Hematopoietic multipotent progenitor cell treated with erythropoietin and hydrocortisone succinate and interleukin-3 and kit ligand, for 6 days (in vitro differentiated cells): ENCODE measurements around the gene CEP126.

ENCODE experiments used
- DNase-seq: peaks from one replicate; pipeline ENCODE4 v3.0.0-alpha.2; 2015

CEP126 gene, protein sequence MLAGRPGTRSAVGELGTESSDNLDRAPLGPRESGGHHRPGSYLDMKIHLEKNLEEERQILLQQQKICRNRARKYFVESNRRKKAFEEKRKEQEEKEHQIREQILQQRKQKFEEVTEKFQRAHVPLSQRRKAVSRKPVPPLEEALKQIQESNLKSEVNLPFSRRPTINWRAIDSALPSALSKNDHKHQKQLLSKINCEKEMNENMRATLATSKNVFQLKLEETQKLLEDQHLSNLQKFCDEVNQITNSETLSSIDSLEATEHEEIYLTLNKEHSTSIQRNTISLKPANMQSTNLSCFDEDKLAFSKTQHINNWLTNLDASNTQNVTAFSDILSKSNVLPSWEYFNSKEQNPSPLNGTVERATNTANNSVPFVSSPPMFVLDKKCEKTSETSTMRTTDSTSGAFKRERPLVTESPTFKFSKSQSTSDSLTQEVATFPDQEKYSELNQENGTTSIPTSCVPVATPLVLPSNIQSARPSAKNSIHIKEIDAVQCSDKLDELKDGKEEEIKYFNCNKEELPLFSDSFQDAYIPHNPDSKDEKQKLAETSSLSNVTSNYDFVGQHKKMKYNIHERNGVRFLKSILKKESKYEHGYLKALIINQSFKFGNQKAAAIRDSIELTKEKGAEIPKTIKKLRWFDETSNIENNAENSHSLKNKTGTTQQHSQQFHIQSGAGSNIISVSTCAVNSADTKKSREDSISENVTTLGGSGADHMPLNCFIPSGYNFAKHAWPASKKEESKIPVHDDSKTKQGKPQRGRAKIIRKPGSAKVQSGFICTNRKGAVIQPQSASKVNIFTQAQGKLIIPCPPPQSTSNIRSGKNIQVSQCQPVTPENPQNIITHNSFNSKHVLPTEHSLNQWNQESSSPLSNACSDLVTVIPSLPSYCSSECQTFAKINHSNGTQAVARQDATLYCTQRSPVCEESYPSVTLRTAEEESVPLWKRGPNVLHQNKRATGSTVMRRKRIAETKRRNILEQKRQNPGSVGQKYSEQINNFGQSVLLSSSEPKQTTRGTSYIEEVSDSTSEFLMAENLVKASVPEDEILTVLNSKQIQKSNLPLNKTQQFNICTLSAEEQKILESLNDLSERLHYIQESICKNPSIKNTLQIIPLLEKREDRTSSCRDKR

DNA sequence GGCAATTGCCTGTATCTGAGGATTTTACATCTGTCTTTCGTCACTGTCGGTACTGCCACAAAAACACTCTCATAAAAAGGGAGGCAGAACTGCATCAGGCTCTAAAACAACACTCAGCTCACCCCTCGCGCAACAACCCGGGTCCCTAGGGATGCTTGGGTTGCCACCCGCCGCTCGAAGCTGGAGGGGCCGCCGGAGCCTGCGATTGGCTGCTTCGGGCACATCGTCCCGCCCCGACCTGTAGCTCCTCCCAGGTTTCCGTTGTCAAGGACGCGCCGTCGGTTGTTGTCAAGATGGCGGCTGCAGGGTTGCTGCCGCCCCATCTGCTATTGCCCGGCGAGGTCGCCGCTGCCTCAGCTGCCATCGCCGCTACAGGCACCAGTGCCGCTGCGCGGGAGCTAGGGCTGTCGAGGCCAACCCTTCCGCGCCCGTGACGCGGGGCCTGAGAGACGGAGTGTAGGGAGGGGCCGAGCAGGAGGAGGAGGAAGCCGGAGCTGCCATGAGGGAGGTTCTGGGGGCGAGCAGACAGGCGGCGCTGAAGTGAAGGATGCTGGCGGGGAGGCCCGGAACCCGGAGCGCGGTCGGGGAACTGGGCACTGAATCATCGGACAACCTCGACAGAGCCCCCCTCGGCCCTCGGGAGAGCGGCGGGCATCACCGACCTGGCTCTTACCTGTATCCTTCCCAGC is at the start of gene CEP126:
CEP126 (plus strand) TSS at position 273 of the 689 bp plus-strand sequence; CDS start at position 548, 275 bp downstream.
- DNase-seq = peak; percentile 94

DNA sequence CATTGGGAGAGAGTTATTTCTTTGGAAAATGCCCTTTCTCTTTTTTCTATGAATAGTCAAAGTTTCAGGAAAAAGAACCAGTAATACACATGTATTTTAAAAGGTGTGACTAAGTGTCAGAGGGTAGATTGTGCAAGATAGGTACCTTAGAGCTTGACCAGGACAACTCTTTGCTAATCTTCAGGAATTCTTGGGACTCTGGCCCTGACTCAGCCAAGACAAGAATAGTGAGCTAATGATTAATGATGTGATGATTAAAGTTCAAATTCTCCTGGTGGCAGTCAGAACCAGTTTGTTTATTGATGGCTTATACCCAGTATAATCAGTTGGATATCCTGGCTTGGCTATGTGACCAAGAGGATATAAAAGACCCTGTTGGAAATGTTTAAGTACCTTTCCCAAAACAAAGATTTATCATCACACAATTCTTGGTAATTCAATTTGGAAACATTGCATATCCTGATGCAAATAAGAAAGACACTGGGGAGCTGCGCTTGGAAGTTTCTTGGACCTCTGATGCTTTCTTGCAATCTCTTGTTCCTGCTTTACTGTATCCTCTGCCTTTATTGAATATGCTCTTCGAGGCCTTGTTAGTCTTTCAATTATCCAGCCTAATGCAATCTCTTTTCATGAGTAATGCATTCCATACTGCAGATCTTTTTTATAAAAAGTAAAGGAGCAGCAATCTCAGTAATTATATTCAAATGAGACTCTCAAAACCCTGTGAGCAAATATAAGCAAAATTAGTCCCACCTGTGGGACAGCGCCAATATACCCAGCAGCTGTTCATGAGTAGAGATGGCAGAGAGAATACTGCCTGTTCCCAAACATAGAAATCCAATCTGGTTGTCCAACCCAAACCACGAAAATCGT is 48.0 kb upstream of the CEP126 start:
- no peak for DNase-seq

DNA sequence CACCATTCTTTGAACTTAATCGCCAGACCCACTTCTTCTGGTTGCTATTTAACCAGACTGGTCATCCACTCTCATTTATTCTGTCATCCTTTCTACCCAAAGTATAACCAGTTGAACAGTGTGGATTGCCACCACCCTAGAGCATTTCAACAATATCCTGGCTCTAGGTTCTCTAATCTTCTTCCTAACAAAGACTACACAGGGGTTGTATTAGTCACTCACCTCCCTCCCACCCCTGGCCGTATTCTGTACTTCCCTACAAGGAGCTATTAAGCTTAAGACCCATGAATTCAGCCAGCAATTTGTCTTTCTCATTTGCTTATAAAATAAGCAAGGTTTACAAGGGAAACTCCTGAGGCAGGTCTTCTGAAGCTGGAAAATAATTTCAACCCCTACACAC is 46.9 kb upstream of the CEP126 start:
- DNase-seq = no peak

DNA sequence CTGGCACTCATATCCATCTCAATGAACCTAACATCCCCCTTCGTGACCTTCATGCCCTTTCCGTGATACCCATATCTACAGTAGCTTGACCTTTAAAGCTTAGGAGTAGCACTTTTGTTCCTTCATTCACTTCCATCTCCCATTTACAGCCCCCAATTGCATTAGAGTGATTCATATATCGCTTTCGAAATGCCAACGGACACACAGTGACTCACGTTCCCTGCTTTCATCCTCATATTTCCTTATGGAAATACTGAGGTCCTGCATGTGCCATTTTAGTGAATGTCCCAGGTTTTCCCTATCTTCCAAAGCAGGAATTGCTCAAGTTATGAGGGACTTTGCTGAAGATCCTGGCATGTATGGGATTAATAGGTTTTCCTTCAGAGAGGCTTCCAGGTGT is 44.3 kb upstream of the CEP126 start:
- DNase-seq = no peak

DNA sequence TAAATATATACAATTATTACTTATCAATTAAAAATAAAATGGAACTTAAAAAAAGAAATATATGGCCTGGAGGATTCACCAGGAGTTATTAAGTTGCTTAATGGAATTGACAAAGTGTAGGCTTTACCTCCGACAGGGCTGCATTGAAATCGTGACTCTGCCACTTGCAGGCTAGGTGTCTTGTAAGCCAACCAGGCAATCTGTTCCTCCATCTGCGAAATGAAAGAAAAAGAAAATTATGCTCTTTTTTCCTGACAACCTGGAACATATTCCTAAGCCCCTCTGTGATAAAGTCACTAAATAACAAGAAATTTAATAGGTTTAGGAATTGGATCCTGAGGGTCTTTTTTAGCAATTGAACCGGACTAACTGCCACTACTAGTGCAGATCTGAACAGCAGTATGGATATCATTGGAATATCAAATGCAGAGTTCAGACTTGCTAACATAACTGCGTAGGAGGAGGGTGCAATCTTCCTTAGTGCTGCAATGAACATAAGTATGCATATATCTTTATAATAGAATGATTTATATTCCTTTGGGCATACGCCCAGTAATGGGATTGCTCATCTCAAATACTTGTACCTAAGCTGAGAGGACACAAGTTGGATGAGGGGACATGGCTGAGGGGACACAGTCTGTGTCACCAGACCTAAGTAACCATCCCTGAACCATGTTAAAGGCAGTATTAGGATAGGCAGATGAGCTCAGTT is 42.5 kb upstream of the CEP126 start:
- DNase-seq = no peak

DNA sequence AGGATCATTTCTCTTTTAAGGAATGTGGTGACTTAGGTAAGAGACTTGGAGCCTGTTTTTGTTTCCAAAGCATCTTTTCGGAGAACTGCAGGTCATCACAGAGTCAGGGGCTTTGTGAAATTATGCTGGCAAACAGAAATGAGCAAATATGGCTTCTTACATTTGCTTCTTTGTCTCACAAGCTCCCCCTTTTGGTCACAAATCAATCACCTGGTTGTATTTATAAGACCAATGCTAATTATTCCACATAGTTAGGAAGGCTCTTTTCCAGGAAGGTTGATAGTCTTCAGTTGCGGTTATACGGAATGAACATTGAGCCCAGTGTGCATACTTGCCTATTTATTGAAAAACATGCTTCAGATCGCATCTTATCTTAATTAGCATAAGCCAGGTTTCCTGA is 34.6 kb upstream of the CEP126 start:
- DNase-seq = peak; percentile 67

DNA sequence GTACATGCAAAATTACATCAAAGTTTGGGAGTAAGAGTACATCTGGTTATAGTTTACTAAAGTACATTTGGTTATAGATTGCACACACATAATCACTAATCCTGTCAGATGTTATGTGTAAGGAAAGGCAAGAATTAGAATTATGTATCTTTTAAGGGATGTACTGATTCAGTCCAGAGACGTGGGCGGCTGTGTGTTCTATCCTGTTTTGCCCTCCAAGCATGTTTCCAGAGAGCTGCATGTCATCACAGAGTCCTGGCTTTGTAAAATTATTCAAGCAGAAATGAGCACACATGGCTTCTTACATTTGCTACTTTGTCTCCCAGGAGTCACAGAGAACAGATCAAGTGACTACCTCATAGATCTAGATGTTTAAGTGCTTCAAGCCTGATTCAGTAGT is 33.2 kb upstream of the CEP126 start:
- DNase-seq = no peak

DNA sequence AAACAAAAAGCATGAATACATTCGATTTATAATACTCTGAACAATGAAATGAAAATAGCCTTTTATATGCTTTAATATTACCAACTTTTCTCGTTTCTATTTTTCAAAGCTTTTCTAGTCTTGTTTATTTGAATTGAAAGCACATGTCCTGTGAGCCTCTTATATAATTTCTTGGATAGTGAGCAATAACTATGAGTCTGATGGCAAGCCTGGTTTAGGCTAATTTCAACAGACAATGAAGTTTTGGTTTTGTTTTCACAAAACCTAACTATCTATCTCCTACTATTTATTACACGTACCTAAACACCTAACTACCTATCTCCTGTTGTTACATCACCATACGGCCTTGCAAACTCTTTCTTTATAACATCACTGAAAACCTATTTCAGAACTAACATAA is 29.2 kb upstream of the CEP126 start:
- DNase-seq = no peak

DNA sequence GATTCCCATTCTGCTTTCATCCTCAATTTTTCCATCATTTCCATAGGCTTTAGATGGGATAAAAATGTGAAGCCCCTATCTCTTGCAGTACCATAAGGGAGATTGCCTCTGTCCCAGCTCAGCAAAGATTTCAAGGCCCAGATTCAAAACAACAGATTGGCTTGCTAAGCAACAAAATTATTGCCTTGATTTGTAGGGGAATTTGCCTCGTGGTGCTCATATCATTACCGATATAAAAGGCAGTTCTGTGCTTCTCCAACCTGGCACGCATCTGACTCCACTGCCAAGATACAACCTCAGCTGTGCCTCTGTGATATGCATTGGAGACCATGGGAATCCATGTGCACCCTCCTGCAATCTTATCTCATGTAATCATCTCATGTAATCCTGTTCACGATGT is 25.0 kb upstream of the CEP126 start:
- DNase-seq = no peak

DNA sequence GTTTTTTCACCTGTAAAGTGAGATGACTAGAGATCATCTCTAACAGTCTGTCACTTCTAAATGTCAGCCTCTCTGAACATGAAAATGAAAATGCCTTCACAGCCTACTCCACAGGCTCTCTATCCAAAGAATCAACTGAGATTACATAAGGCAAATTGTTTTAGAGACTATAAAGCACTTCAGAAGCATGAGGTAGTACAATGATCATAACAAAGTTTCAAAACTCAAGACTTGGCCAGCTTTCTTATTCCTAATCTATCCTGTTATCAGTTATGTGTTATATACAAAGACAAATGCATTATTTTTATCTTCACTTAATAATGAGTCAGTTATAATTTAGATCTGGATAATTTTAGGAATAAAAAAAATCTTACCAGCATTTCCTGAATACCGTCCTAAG is 20.3 kb upstream of the CEP126 start:
- DNase-seq = no peak

DNA sequence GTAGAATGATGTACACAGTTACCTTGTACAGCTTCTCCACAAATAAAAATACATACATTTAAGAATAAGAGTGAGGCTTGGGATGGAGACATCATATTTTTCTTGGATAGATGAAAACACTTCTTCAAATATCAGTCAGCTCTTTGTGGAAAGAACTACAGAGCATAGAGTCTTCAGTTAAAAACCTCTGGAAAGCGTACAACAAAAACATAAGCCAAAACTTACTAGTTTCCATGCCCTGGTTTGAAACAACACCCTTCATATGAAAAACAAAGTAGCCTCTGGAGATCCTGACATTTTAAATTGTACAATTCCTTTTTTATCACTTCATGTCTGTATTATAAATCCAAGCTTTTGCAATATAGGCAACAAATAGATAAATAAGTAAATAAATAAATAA is 7.0 kb upstream of the CEP126 start:
- DNase-seq = no peak

DNA sequence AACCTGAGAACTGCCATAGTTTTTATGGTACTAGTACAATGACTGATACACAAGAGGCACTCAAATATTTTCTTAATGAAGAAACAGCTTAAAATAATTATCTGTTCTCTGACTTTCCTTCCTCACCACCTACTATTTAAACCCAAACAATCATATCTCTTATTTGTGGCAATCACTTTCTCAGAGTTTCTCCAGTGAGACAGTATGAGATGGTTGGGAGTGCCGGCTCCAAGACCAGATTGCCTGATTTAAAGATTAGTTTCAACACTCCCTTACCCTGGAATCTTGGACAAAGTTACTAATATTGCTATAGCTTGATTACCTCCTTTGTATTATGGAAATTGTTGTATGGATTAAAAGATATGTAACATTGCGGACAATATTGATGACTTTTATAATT is 5.7 kb upstream of the CEP126 start:
- no peak for DNase-seq

DNA sequence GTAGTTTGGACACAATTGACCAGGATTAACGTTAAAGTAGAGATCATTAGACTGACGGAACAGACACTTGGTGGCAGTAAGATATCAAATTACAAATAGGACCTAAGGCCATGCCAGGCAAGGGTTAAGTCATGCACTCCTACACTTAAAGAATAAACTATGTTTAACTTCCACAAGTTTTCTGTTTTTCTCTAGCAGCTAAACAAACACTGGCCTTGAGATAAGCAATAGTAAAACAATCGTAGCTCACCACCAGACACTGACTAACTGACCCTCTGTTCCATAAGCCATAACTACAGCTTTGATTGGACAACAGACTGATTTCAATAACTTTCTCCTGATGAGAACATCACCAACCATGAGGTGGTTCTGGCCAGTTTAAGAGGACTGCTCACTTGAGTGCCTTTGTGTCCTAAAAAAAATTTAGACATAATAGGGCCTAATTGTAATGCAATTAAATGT is 2.0 kb upstream of the CEP126 start:
- no peak for DNase-seq

DNA sequence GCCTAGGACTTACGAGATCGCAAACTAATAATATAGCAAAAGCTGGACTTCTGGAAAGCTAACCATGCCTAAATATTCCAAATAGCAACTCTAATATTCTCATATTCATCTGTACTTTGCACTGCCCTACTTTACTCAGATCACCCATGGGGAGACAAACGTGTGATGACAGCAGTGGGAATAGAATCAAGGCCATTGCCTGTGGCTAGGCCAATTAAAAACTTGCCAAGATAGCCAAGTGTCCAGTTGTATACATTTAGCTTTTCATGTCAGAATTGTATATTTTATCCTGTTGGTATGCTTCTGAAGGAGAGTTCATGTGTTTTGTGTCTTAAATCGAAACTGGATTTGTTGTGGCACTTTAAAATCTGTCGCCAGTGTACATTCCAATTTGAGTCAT is 1.2 kb upstream of the CEP126 start:
- DNase-seq = no peak

DNA sequence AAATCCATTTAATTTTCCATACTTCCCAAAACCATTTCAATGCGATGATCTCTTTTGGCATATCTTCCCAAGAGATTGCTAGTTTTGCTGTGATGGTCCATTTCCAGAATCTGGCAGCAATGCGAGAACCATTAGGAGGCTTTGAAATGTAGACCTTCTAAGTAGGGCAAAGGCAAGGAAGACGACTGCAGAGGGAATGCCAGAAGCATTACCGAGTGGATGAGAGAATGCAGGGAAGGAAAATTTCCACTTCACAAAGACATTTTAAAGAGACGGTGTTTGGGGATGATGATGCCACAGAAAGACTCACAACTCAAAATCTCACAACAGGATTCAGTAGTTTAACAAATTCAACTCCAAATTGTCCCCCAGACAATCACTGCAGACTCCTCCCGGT is 471 bp upstream of the CEP126 start:
- no peak for DNase-seq

DNA sequence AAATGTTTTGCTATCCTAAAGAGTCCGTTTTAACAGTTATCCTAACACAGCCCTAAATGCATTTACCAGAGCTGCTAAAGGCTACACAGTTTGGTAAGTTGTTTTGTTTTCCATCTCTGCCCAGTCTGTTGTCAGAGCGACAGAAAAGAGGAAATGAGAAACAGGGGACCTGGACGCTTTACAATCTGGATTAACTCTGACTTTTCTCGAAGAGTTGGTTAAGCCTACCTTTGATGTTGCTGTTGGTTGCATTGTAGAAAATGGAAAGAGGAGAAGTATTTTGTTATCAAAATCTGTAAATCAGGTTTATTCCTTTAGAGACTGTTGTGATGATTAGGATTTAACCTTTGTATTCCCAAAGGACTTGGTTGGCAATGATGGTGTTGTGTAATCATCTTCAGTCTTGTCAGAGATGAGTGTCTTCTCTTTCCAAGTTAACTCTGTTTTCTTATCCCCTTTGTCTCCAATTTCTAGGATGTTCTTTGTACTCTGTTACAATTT is 1.0 kb downstream of the CEP126 start:
- DNase-seq = peak; percentile 46

DNA sequence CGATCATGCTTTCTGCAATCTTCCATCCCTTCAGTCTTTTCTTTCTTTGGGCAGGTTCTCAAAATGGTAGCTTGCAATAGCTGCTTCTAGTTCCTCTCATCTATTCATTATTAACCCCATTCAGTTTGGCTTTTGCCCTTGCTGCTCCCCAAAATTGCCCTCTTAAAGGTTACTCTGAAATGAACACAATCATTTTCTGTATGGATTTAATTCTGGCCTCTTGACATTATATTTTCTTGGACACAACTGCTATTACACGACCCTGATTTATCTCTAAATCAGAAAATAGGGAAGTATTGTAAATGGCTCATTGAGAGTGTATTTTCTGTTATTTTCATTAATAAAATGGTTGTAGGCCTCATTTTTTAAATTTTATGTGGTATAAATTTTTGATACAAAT is 1.6 kb downstream of the CEP126 start, which contains the start of gene ANGPTL5:
ANGPTL5 (minus strand) TSS at position 101 of the 400 bp plus-strand sequence. CDS start 8,613 bp downstream, outside the sequence.
- no peak for DNase-seq

DNA sequence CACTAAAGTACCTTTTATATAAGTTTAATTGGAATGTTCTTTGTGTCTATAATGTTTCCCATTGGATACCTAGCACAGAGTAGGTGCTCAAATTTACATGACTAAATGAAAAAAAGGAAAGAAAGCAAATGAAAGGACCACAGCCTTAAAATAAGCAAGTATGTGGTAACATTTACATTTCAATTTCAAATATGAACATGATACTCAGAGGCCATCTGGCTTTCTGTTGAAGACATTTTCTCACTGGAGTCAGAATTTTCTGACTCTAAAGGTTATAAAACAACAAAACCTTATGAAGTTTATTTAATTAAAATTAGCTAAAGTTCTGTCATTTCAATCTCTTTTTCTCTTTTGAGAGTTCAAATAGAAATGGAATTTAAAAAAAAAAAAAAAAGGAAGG is 2.4 kb downstream of the CEP126 start:
- DNase-seq = no peak

DNA sequence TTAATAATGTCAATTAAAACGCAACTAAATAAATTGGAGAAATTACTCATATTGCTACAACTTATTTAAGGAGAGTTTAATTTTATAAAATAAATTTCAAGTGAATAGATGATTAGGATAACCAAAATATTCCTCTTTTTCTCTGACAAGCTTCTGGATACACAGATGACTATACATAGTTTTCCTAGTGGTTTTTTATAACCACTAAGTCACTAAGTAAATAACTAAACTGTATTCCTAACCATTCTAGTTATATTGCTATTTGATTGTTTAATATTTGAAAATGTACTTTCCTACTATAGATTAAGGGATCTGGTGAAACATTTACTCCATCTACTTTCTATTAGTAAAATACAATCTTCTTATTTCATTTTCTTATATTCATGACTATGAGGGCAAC is 6.2 kb downstream of the CEP126 start:
- no peak for DNase-seq

DNA sequence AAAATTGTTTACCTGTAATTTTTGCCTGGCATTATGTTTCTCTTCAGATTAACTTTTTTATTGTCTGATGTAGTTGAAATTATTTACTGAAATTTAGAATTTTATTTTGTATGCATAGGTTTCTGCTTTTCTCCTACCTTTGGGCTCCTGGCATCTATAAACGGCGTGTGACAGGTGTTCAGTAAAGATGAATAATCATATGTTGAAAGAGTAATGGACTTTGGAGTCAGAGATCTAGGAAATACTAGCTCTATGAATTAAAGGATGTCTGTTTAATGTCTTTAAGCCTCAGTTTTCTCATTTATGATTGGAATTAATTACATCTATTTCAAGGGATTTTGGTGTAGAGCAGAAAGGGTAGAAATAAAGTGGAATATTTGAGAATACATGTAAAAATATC is 8.7 kb downstream of the CEP126 start:
- DNase-seq = no peak
